ENCODE results near the gene C19orf67.

GRCh38 chr19:14102756-14103155, 17.2 kb upstream of the C19orf67 start:
- no peak for TF ChIP-seq ZFHX2 (tag by site-specific recombination; conservative IDR thresholded peaks at IDR 0.05)
- no peak for TF ChIP-seq ZNF18 (tag by site-specific recombination; IDR thresholded peaks at IDR 0.05)
- no peak for TF ChIP-seq ZNF639 (tag by site-specific recombination; IDR thresholded peaks at IDR 0.05)
- no peak for TF ChIP-seq ZNF704 (tag by site-specific recombination; IDR thresholded peaks at IDR 0.05)
- TF ChIP-seq ZNF311 (tag by site-specific recombination; IDR thresholded peaks at IDR 0.05; ENCODE audit: borderline replicate concordance), result no peak
- no peak for TF ChIP-seq PATZ1 (tag by site-specific recombination; IDR thresholded peaks at IDR 0.05)
- no peak for TF ChIP-seq ZNF221 (tag by site-specific recombination; IDR thresholded peaks at IDR 0.05; ENCODE audit: borderline replicate concordance)
- TF ChIP-seq ZBTB7A (tag by site-specific recombination; IDR thresholded peaks at IDR 0.05; ENCODE audit: low read depth), result no peak
- no peak for TF ChIP-seq CTCF (tag by site-specific recombination; IDR thresholded peaks at IDR 0.05)
- TF ChIP-seq ZNF426 (tag by site-specific recombination; IDR thresholded peaks at IDR 0.05), result no peak
- no peak for TF ChIP-seq ZNF670 (tag by site-specific recombination; IDR thresholded peaks at IDR 0.05; ENCODE audit: low read depth)
